GM21528 (cell line): ENCODE data around the gene ART5.

Experiments
- ATAC-seq: cut with Tn5 transposase; IDR thresholded peaks from one replicate; pipeline ENCODE4 v1.9.1; 2021; ENCODE audit warnings: mild to moderate bottlenecking, moderate library complexity; ENCODE audit not compliant: unreplicated experiment, low FRiP score

Gene ART5

GRCh38 chr11:3641701-3642070, at the start of gene ART5:
ART5 (minus strand) TSS chr11:3641992; CDS start chr11:3641862, 130 bp downstream.
- no peak for ATAC-seq

GRCh38 chr11:3686751-3687150, 45.0 kb upstream of the ART5 start:
- no peak for ATAC-seq

GRCh38 chr11:3685923-3686322, 44.1 kb upstream of the ART5 start:
- ATAC-seq, result no peak

GRCh38 chr11:3684819-3685172, 43.0 kb upstream of the ART5 start:
- no peak for ATAC-seq

GRCh38 chr11:3684129-3684818, 42.5 kb upstream of the ART5 start:
- no peak for ATAC-seq

GRCh38 chr11:3683039-3683438, 41.2 kb upstream of the ART5 start:
- no peak for ATAC-seq

GRCh38 chr11:3679077-3679476, 37.3 kb upstream of the ART5 start:
- ATAC-seq, result no peak

GRCh38 chr11:3675971-3676370, 34.2 kb upstream of the ART5 start:
- no peak for ATAC-seq

GRCh38 chr11:3674189-3674588, 32.4 kb upstream of the ART5 start:
- ATAC-seq, result no peak

GRCh38 chr11:3671334-3672254, 29.8 kb upstream of the ART5 start, which contains the start of gene CHRNA10:
CHRNA10 (minus strand) TSS chr11:3671384; CDS start chr11:3671312, 72 bp downstream.
- no peak for ATAC-seq

GRCh38 chr11:3669742-3670183, 28.0 kb upstream of the ART5 start:
- ATAC-seq, result no peak

GRCh38 chr11:3669128-3669527, 27.3 kb upstream of the ART5 start:
- ATAC-seq, result no peak

- ATAC-seq, result no peak
Measured at GRCh38 chr11:3667149-3668035, 25.6 kb upstream of the ART5 start.

- ATAC-seq, result no peak
Measured at GRCh38 chr11:3666023-3666530, 24.3 kb upstream of the ART5 start.

GRCh38 chr11:3665336-3666022, 23.7 kb upstream of the ART5 start:
- ATAC-seq, result no peak

GRCh38 chr11:3664032-3664630, 22.3 kb upstream of the ART5 start:
- no peak for ATAC-seq

GRCh38 chr11:3662856-3663255, 21.1 kb upstream of the ART5 start:
- no peak for ATAC-seq

- no peak for ATAC-seq
Measured at GRCh38 chr11:3660960-3661359, 19.2 kb upstream of the ART5 start.
